Spleen (tissue), 7 donors: ENCODE data around the gene SLCO4A1.

Experiments
- CTCF ChIP-seq, 11 experiments: fragments of 200-600 bp in 7 of 11; fragments of 450-650 bp in 4 of 11; sonication (generic) in 4 of 11; IDR thresholded peaks in 8 of 11; conservative IDR thresholded peaks in 3 of 11; 1 replicate in 7 of 11; 2 replicates in 4 of 11; pipeline versions ENCODE4 v1.4.0 to v1.8.0; 2016 to 2021; ENCODE audit warnings: antibody characterized with exemption in 11 of 11, inconsistent platforms in 4 of 11, mild to moderate bottlenecking in 1 of 11
- POLR2A ChIP-seq, 3 donors: fragments of 450-650 bp; IDR thresholded peaks; one replicate each; pipeline ENCODE4 v1.5.1; 2017; ENCODE audit warnings: antibody characterized with exemption in 3 of 3, mild to moderate bottlenecking in 1 of 3
- donor health status: DM: no; HTN: no; CAD: no; lungs with moderate emphysema.
- donor health status: DM: no; HTN: no; CAD: no.
- donor health status: DM: no; HTN: no; CAD: no.

- TF ChIP-seq CTCF (IDR thresholded peaks at IDR 0.05 in 8 of 11, conservative IDR thresholded peaks at IDR 0.05 in 3 of 11) (no peak), POLR2A (IDR thresholded peaks at IDR 0.05) (no peak)
These were observed 20.1 kb downstream of the SLCO4A1 start for GRCh38 chr20:62662422-62662821.
